ENCODE data around the gene PLBD2.

The PLBD2 gene

DNA sequence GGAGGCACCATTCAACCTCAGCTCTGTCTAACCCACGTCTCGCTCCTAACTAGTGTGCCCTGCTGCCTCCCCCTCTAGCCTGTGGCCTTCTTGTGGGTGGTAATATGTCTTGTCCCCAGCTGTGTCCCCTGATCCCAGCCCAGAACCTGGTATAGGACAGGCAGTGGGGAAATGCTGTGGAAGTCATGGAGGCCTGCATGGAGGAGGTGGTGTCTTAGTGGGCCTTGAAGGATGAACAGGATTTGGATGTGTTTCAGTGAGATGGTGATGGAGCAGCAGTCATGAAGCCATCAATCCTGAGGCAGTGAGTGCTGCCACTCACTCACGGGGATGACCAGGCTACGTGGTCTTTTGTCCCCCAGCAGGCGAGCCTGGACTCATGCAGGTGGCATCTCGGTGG is 13.4 kb downstream of the PLBD2 start:
- no peak for DNase-seq

DNA sequence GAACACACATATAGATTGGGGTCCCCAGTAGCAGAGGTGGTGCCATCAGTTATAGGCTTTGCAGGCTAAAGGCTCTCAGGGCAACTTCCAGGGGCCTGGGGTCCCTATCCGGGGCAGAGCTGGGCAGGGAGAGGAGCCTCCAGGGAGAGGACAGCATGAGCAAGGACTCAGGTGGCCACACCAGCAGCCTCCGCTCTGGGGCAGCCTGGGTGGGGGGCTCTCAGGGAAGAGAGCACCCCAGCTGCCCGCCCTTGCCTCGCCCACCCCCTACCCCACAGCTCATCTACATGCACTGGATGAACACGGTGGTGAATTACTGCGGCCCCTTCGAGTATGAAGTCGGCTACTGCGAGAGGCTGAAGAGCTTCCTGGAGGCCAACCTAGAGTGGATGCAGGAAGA is 14.0 kb downstream of the PLBD2 start:
- DNase-seq = no peak

DNA sequence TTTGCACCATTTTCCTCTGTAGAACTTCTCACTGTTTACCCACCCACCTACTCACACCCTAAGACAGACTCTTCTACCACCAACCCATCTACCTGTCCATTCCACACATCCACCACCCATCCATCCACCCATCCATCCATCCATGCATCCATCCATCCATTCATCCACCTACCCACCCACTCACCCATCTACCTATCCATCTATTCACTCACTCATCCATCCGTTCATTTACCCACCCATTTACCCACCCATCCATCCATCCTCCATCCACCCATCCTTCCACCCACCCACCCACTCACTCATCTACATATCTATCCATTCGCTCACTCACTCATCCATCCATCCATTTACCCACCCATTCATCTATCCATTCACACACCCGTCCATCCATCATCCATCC is 15.1 kb downstream of the PLBD2 start:
- no peak for DNase-seq

DNA sequence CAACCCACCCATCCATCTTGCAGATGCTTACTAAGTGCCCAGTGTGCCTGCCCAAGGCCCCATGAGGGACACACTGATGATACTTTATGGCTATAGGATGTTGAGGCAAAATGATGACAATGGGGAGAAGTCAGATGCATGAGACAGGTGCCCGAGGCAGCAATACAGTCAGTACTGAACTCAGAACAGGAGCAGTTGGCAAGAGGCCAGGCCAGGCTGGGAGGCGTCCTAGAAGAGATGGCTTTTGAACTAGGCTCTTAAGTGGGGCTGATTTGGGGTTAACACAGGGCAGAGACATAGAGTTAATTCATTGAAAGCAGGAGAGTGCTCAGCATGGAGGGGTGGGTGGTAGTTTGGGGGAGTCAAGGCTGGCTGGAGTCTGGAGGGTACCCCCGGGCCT is 15.6 kb downstream of the PLBD2 start:
- DNase-seq = peak; percentile 29

DNA sequence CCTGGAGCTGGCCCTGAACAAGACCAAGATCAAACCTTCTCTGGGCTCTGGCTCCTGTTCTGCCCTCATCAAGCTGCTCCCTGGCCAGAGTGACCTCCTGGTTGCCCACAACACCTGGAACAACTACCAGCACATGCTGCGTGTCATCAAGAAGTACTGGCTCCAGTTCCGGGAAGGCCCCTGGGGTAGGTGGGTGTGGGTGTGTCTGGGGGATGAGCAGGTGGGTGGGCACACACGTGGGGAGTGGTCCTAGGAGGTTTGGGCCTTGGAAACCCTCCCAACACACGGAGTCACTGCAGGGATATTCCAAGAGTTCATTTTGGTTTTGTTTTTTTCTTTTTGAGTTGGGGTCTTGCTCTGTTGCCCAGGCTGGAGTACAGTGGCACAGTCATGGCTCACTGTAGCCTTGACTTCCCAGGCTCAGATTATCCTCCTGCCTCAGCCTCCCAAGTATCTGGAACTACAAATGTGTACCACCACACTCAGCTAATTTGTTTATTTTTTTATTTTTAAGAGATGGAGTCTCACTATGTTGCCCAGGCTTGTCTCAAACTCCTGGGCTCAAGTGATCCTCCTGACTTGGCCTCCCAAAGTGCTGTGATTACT is 16.5 kb downstream of the PLBD2 start:
- DNase-seq = no peak

DNA sequence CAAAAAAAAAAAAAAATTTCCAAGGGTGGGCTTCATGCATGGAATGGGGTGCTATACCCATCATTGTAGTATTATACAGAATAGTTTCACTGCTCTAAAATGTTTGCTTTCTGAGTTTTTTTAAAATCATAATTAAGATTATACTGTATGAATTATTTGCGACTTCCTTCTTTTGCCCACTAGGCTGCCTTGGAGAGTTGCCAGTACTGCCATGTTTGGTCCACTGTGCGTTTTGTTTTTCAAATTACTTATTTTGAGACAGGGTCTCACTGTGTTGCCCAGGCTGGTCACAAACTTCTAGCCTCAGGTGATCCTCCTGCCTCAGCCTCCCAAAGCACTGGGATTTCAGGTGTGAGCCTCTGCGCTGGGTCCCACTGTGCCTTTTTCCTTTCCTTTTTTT is 19.9 kb downstream of the PLBD2 start:
- DNase-seq = no peak

DNA sequence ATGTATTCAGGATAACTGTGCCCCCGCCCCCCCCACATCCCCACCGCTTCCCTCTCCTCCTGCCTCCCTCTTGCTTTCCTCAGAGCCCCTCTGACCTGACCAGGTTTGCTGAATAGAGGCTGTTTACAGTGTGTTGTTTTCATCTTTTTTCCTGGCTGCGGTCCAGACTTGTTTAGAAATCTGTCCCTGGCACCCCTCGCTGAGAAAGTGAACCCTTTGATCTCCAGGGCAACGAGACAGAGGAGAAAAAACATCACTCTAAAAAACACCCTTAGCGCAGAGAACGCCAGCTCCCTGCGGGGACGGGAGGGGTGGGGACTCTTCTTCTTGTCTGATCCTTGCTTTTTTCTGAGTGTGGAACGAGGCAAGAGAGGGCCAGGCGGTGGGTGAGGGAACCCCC is 22.8 kb downstream of the PLBD2 start:
- DNase-seq = no peak

DNA sequence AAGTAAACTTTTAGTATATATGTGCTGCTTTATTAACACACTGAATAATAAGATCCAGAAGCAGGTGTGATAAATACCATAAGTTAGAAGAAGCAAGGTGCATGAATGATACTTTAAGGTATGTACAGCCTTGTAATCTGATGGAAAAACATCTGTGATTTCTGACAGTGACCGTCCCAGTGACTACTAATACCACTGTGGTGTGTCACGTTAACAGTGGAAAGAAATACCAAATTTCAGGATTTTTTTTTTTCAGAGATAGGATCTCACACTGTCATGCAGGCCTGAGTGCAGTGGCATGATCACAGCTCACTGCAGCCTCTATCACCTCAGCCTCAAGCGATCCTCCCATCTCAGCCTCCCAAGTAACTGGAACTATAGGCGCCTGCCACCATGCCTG is 23.8 kb downstream of the PLBD2 start:
- DNase-seq = no peak

DNA sequence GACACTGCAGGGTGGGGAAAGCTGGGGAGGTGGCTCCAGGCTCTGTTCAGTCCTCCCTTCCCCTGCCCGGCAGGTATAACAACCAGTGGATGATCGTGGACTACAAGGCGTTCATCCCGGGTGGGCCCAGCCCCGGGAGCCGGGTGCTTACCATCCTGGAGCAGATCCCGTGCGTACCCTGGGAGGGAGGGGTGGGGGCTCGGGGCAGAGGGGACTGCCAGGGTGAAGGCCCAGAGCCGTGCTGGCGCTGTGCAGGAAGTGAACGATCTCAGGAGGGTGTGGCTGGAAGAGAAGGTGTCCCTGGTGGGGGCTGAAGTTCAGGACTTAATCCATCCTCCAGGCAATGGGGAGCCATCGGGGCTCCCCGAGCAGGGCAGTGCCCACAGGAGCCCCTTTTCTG is 26.4 kb downstream of the PLBD2 start:
- DNase-seq = no peak

DNA sequence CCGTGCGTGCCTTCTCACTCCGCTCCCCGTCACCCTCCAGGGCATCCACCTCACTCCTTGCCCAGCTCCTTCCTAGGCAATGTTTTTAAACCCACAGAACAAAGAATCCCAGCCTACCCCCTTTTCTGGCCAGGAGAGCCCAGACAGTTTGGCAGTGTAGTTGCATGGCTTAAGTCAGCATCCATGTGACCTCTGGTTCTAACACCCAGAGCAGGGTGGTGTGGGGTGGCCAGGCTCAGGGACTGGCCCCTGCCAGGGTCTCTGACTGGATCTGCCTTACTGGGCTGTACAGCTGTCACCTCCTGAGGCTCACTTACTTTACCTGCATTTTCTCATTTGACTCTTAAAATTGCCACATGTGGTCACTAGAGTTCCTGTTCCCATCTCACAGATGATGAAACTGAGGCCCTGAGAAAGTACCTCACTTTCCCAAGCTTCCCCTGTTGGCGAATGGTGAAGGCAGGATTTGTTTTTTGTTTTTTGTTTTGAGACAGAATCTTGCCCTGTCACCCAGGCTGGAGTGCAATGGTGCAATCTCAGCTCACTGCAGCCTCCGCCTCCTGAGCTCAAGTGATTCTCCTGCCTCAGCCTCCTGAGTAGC is 27.0 kb downstream of the PLBD2 start:
- no peak for DNase-seq

DNA sequence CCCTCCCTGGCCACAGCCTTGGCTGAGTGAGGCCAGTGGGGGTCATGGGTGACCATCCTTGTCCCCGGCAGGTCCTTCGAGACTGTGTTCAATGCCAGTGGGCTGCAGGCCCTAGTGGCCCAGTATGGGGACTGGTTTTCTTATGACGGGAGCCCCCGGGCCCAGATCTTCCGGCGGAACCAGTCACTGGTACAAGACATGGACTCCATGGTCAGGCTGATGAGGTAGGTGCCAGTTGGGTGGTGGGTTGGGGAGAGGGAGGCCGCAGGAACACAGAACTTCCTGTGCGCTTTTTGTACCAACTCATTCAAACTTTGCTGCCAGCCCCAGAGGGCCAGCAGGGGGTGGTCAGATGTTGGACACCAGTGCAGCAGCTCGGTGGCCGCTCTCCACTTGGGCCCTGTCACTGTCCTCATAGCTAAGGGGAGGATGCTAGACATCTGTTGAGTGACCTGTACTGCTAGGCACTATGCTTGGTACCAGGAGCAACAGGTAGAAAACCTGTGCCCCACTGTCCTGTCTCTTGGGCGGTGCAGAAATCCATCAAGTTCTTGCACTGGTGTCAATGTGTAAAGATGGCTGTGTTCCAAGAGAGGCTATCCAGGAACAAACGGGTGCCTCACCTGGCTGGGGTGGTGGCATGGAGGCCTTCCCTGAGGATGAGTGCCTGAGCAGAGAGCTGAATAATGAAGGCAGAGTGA is 28.6 kb downstream of the PLBD2 start:
- no peak for DNase-seq

DNA sequence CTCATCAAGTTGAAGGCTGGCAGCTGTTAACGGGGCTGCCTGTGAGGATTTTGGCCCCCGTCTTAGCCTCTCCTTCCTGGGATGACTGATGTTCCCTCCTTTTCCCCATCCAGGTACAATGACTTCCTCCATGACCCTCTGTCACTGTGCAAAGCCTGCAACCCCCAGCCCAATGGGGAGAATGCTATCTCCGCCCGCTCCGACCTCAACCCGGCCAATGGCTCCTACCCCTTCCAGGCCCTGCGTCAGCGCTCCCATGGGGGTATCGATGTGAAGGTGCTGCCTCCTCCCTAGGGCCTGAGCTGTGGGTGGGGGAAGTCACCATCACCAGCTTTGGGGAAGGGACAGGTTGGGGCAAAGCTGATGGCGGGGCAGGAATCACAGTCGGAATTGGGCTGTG is 29.2 kb downstream of the PLBD2 start:
- no peak for DNase-seq

DNA sequence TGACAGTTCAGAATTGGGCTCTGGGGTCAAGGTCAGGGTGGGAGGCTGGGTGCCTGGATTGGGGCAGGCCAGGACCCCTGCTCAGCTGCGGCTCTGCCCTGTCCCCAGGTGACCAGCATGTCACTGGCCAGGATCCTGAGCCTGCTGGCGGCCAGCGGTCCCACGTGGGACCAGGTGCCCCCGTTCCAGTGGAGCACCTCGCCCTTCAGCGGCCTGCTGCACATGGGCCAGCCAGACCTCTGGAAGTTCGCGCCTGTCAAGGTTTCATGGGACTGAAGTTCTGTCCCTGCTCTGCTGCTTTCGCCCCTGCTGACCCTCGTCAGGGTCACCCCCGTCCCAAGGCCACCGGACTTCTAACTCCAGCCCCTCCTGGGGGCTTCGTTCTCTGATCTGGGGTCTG is 30.0 kb downstream of the PLBD2 start:
- no peak for DNase-seq

DNA sequence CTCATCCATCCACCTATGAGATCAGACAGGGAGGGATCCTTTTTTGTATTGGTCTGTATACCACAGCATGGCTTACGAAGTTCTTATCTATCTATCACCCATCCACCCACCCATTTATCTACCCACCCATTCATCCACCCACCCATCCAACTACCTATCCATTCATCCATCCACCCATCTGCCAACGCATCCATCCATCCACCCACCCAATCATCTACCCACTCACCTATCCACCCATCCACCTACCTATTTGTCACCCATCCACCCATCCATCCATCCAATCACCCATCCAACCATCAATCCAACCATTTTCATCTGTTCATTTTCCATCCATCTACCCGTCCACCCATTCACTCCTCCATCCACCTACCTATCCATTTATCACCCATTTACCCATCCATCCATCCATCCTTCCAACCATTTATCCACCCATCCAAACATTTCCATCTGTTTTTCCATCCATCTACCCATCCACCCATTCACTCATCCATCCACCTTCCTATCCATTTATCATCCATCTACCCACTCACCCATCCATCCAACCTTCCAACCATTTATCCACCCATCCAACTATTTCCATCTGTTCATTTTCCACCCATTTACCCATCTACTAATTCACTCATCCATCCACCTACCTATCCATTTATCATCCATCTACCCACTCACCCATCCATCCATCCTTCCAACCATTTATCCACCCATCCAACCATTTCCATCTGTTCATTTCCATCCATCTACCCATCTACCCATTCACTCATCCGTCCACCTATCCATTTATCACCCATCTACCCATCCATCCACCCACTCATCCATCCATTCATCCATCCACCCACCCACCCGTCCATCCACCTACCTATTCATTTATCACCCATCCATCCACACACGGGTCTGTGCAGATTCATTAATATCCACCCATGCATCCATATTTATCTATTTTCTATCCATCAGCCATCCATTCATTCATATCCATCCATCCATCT is 32.0 kb downstream of the PLBD2 start:
- no peak for DNase-seq

DNA sequence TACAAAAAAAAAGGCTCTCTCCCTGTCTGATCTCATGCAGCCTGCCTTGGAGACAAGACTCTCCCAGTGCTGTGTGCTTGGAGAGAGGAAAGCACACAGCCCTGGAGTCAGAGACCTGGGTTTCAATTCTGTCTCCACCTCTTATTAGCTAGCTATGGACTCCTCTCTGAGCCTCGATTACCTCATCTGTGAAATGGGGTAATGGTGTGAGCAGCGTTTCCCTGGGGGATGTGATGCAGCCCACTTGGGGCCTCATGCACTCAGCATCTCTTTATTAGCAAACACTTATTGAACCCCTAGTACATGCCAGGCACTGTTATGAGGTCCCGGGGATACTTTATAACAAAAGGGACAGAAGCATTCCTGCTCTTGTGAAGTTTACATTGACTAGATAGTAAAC is 32.8 kb downstream of the PLBD2 start:
- no peak for DNase-seq

DNA sequence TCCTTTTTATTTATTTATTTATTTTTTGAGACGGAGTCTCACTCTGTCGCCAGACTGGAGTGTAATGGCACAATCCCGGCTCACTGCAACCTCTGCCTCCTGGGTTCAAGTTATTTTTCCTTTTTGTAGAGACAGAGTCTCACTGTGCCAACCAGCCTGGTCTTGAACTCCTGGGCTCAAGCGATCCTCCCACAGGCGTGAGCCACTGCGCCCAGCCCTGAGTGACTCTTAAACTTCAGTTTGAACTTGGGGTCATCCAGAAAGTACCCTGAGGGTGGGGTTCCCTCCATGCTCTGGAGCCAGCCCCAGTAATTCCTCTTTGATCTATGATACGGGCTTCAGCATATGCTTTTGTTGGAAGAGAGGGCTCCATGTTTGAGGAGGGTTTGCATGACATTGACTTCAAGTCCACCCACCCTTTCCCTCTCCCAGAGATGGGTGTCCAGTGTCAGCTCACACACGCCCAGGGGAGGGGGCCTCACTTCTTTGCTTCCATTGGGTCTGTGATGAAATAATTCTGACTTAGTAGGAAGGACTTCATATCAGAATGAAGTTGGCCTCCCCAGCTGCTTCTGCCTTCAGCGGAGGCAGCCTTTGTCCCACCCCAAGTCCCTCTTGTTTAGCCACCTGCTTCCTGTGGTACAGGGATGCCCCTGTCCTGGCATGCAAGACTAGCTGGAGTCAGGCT is 33.4 kb downstream of the PLBD2 start:
- no peak for DNase-seq

DNA sequence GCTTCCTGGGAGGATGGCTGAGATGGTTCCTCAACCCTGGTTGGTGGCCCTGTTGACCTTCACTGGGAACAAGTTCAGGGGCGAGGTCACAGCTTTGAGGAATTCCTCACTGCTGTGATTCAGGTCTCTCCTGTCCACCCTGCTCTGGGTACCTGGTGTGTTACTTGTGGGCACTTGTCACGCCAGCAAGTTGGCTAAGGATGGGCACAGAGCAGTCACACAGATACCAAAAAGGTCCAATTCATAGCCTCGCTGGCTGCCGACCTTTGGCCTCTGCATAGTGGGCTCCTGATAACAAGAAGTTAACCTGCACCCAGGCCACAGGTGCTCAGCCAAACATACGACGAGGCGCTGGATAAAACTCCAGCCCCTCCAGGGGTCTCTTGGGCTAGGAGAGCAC is 34.1 kb downstream of the PLBD2 start:
- DNase-seq = no peak

DNA sequence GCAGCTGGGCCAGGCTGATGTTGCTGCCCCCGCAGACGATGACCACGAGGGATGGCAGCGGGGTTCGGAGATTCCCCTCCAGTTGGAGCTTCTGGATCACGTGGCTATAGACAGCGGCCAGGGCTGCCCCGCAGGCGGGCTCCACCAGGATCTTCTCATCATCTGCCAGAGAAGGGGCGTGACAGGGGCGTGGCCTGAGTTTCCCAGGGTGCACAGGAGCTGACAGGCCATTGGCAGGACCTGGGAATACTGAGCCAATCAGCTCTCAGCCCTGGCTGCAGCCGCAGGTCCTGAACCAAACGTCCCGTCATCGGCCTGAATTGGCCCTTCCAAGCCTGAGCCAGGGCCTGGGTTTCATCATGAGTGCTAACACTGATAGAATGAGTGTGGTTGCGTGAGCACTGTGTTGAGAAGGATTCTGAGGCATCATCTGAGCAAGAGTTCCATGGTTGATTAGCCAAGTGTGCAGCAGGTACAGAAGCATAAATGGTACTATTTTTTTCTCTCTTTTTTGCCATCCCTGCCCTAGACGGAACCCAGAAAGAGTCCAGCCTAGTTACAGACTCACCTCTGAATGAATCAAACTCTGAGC is 34.7 kb downstream of the PLBD2 start:
- peak; percentile 26 for DNase-seq

DNA sequence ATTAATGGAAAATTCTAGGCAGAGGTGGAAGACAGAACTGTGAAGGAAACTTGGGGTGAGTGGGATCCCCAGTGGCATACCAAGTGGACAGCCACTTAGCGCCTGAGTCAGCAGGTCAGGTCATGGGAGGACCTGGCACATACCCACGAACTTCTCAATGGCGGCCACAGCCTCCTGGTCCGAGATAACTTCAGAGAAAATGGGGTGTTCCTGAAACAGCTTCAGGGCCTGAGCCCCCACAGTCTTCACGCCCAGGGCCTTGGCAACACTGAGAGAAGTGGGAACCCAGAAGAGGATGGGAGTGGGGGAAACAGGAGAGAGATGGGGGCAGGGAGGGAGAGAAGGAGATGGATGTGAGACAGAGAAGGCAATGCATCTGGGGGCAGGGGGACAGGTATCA is 35.4 kb downstream of the PLBD2 start:
- DNase-seq = no peak

DNA sequence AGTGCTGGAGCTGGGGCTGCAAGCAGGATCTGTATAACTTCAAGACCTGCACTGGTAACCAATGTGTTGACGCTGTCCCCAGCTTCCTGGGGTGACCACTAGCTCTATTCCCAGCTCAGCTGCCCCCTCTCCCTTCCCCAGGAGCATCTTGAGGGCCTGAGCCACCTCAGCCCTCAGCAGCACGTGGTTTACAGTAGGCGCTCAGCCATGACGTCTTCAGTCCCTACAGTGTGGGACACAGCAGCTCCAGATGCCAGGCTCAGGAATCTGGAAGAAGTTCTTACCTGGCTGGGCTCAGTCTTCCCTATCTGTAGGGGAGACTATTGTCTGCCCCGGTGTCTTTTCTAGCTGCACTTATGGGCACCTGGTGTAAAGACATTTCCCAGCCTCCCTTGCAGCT is 36.7 kb downstream of the PLBD2 start:
- DNase-seq = no peak

DNA sequence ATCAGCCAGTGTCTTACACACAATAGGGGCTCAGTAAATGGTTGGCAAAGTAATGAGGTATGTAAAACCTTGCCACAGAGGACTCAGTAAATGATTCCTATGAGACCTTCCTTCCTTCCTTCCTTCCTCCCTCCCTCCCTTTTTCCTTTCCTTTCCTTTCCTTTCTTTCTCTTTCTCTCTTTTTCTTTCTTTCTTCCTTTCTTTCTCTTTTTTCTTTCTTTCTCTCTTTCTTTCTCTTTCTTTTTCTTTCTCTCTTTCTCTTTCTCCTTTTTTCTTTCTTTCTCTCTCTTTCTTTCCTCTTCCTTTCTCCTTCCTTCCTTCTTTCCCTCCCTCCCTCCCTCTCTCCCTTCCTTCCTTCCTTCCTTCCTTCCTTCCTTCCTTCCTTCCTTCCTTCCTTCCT is 37.8 kb downstream of the PLBD2 start:
- no peak for DNase-seq

DNA sequence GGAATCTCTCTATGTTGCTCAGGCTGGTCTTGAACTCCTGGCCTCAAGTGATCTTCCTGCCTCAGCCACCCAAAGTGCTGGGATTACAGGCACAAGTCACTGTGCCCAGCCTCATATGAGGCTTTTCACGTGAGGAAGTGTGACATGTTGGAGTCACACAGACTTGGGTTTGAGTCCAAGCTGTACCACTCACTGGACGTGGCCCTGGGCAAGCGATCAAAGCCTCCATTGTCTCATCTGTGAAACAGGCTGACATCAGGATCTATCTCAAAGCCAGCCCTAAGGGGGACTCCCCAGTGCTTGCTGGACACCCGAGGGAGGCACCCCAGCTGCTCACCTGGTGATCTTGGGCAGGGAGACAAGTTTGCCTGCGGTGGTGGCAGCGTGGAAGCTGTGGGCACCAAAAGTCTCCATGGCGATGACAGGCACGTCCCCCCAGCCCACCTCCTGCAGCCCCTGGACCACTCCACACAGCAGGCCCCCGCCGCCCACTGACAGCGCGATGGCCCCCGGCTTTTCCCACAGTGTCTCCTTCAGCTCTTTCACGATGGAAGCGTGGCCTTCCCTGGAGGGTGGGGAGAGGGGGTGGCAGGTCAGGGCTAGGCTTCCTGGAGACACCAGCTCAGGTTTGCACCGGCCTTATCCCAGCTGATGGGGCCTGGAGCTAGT is 38.6 kb downstream of the PLBD2 start:
- DNase-seq = no peak
